Stomach (tissue), 4 donors: Measurements from ENCODE around the gene METAP2.

Experiments used
- POLR2A ChIP-seq, 4 donors: fragments of 450-650 bp; IDR thresholded peaks; one replicate each; pipeline ENCODE4 v1.6.1; 2016; ENCODE audit warnings: antibody characterized with exemption in 4 of 4, control low read depth in 2 of 4, mild to moderate bottlenecking in 1 of 4, moderate library complexity in 1 of 4
- TF ChIP-seq, protein P1 (sequence below), 7 experiments: fragments of 450-650 bp in 4 of 7; fragments of 200-600 bp in 3 of 7; sonication (generic) in 3 of 7; IDR thresholded peaks; one replicate each; pipeline ENCODE4 v1.5.1; 2016 to 2019; ENCODE audit warnings: antibody characterized with exemption in 7 of 7, control low read depth in 2 of 7, mild to moderate bottlenecking in 1 of 7

DNA sequence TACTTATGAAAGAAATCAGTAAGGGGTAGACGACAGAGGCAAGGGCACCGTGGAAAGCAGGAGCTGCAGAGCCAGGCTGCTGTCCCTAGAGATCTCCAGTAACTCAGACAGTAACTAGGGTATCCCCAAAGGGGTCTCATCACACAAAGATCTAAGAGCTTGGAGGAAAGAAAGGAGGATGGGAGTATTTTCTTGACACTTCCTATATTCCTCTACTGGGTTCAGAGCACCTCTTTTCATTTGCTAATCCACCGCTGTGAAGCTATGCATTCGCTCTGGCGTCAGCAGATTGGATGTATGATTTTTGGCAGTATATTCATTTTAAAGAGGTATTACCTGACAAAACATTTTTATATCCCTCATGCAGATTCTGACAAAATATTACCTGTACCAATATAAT is 64.7 kb downstream of the METAP2 start:
- no peak for TF ChIP-seq POLR2A (IDR thresholded peaks at IDR 0.05)
- TF ChIP-seq, protein P1, sequence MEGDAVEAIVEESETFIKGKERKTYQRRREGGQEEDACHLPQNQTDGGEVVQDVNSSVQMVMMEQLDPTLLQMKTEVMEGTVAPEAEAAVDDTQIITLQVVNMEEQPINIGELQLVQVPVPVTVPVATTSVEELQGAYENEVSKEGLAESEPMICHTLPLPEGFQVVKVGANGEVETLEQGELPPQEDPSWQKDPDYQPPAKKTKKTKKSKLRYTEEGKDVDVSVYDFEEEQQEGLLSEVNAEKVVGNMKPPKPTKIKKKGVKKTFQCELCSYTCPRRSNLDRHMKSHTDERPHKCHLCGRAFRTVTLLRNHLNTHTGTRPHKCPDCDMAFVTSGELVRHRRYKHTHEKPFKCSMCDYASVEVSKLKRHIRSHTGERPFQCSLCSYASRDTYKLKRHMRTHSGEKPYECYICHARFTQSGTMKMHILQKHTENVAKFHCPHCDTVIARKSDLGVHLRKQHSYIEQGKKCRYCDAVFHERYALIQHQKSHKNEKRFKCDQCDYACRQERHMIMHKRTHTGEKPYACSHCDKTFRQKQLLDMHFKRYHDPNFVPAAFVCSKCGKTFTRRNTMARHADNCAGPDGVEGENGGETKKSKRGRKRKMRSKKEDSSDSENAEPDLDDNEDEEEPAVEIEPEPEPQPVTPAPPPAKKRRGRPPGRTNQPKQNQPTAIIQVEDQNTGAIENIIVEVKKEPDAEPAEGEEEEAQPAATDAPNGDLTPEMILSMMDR (IDR thresholded peaks at IDR 0.05) = no peak
